ENCODE measurements around the gene DLX5. TPM values are rescaled to one million over a fixed set of nuclear protein-coding genes. Genes with fewer than 3 reads are reported as not detected.

DLX5 gene
- total RNA-seq, 1 experiment from 2014 or later: not detected

- no peak overlapping the region for H2AFZ ChIP-seq
- no peaks in the 10 kb centered on the region for H3K79me2 ChIP-seq (ENCODE audit: low read depth)
- intact Hi-C loops (cut with micrococcal nuclease; ENCODE audit: unreplicated experiment): no loop called here
- no peak overlapping the region for H3K27ac ChIP-seq
- H3K4me2 ChIP-seq: no peak overlapping the region
- no peaks in the 10 kb centered on the region for H3K9me3 ChIP-seq (ENCODE audit: insufficient read depth, low read depth)
- TF ChIP-seq CTCF (conservative IDR thresholded peaks at IDR 0.05): no peak
- H3K36me3 ChIP-seq (ENCODE audit: low read depth): no peaks in the 10 kb centered on the region
- BruUV-seq (replicated peaks): no TSS peak
- no peaks in the 10 kb centered on the region for H3F3A ChIP-seq (ENCODE audit: insufficient read depth, low read depth)
- H3K4me1 ChIP-seq (replicated peaks; ENCODE audit: insufficient read depth): no peaks in the 10 kb centered on the region
- no peak overlapping the region for H3K4me3 ChIP-seq
- DNase-seq: no peak
- no peaks in the 10 kb centered on the region for H4K20me1 ChIP-seq (ENCODE audit: insufficient read depth)
- no peaks in the 10 kb centered on the region for H3K9me2 ChIP-seq (ENCODE audit: insufficient read depth)
- POLR2A ChIA-PET (ENCODE audit: unreplicated experiment): no interaction called here
- CTCF ChIA-PET: no interaction called here
- no peaks in the 10 kb centered on the region for H3K27me3 ChIP-seq (ENCODE audit: insufficient read depth, low read depth)
These were observed 50.6 kb downstream of the DLX5 start for GRCh38 chr7:96973986-96974385.

- Histone ChIP-seq H4K20me1 (ENCODE audit: insufficient read depth) (no peaks in the 10 kb centered on the region), H3K27me3 (ENCODE audit: insufficient read depth, low read depth) (no peaks in the 10 kb centered on the region), H3K9me2 (ENCODE audit: insufficient read depth) (no peaks in the 10 kb centered on the region), H3K79me2 (ENCODE audit: low read depth) (no peaks in the 10 kb centered on the region), H3K27ac (no peak overlapping the region), H3F3A (ENCODE audit: insufficient read depth, low read depth) (no peaks in the 10 kb centered on the region), H3K9me3 (ENCODE audit: insufficient read depth, low read depth) (no peaks in the 10 kb centered on the region), H2AFZ (no peak overlapping the region), H3K36me3 (ENCODE audit: low read depth) (no peaks in the 10 kb centered on the region), H3K4me2 (no peak overlapping the region), H3K4me1 (replicated peaks; ENCODE audit: insufficient read depth) (no peaks in the 10 kb centered on the region), H3K4me3 (no peak overlapping the region)
- no TSS peak for BruUV-seq (replicated peaks)
- no peak for DNase-seq
- intact Hi-C loops (cut with micrococcal nuclease; ENCODE audit: unreplicated experiment): no loop called here
- ChIA-PET POLR2A (ENCODE audit: unreplicated experiment) (no interaction called here), CTCF (no interaction called here)
- no peak for TF ChIP-seq EZH2 (IDR thresholded peaks at IDR 0.05; ENCODE audit: low read depth)
- TF ChIP-seq CTCF (conservative IDR thresholded peaks at IDR 0.05): no peak
These were observed 53.9 kb downstream of the DLX5 start for GRCh38 chr7:96970739-96971138.

Other genes with a start within 250 kb of the DLX5 start
- gene DLX6, start 19.3 kb downstream of the DLX5 start, total RNA-seq (2021): not detected in 2 replicates
- 23.7 and 27.4 TPM in 2 replicates for gene SDHAF3, start 92.9 kb upstream of the DLX5 start, total RNA-seq (2021)